ENCODE results near the gene COL26A1. TPM values are rescaled to one million over a fixed set of nuclear protein-coding genes. Genes with fewer than 3 reads are reported as not detected.

The COL26A1 gene
- total RNA-seq, 1 donor from 2014 or later: 66.2 TPM

- no peak for TF ChIP-seq CTCF (IDR thresholded peaks at IDR 0.05; ENCODE audit: partially characterized antibody, unreplicated experiment)
- no peak overlapping the region for H3K27ac Mint-ChIP-seq (ENCODE audit: unreplicated experiment)
- H3K4me1 Mint-ChIP-seq (ENCODE audit: low read depth, unreplicated experiment): no peaks in the 10 kb centered on the region
- H3K36me3 Mint-ChIP-seq (ENCODE audit: unreplicated experiment): no peaks in the 10 kb centered on the region
- H3K4me3 Mint-ChIP-seq (ENCODE audit: unreplicated experiment): no peak overlapping the region
- peaks cover 6% of the 10 kb centered on the region for H3K27me3 Mint-ChIP-seq (ENCODE audit: unreplicated experiment)
- peaks cover 2% of the 10 kb centered on the region for H3K9me3 Mint-ChIP-seq (ENCODE audit: unreplicated experiment)
- no peak for DNase-seq
Observed at GRCh38 chr7:101598986-101599771, 236.5 kb downstream of the COL26A1 start.

- TF ChIP-seq CTCF (IDR thresholded peaks at IDR 0.05; ENCODE audit: partially characterized antibody, unreplicated experiment): no peak
- DNase-seq: no peak
- Mint-ChIP-seq H3K4me1 (ENCODE audit: low read depth, unreplicated experiment) (no peaks in the 10 kb centered on the region), H3K27me3 (ENCODE audit: unreplicated experiment) (peaks cover 4% of the 10 kb centered on the region), H3K27ac (ENCODE audit: unreplicated experiment) (no peak overlapping the region), H3K4me3 (ENCODE audit: unreplicated experiment) (no peak overlapping the region), H3K9me3 (ENCODE audit: unreplicated experiment) (peaks cover 4% of the 10 kb centered on the region), H3K36me3 (ENCODE audit: unreplicated experiment) (no peaks in the 10 kb centered on the region)
Observed at GRCh38 chr7:101599787-101600186, 237.1 kb downstream of the COL26A1 start.

- DNase-seq: no peak
- peaks cover 4% of the 10 kb centered on the region for H3K9me3 Mint-ChIP-seq (ENCODE audit: unreplicated experiment)
- H3K27me3 Mint-ChIP-seq (ENCODE audit: unreplicated experiment): peaks cover 7% of the 10 kb centered on the region
- H3K4me3 Mint-ChIP-seq (ENCODE audit: unreplicated experiment): no peak overlapping the region
- no peaks in the 10 kb centered on the region for H3K4me1 Mint-ChIP-seq (ENCODE audit: low read depth, unreplicated experiment)
- TF ChIP-seq CTCF (IDR thresholded peaks at IDR 0.05; ENCODE audit: partially characterized antibody, unreplicated experiment): no peak
- no peak overlapping the region for H3K27ac Mint-ChIP-seq (ENCODE audit: unreplicated experiment)
- no peaks in the 10 kb centered on the region for H3K36me3 Mint-ChIP-seq (ENCODE audit: unreplicated experiment)
Observed at GRCh38 chr7:101602082-101602481, 239.4 kb downstream of the COL26A1 start.

- Mint-ChIP-seq H3K27me3 (ENCODE audit: unreplicated experiment) (peaks cover 8% of the 10 kb centered on the region), H3K27ac (ENCODE audit: unreplicated experiment) (no peak overlapping the region), H3K9me3 (ENCODE audit: unreplicated experiment) (peaks cover 4% of the 10 kb centered on the region), H3K36me3 (ENCODE audit: unreplicated experiment) (no peaks in the 10 kb centered on the region), H3K4me1 (ENCODE audit: low read depth, unreplicated experiment) (no peaks in the 10 kb centered on the region), H3K4me3 (ENCODE audit: unreplicated experiment) (no peak overlapping the region)
- peak; percentile 84 for TF ChIP-seq CTCF (IDR thresholded peaks at IDR 0.05; ENCODE audit: partially characterized antibody, unreplicated experiment)
- peak; percentile 94 for DNase-seq
Observed at GRCh38 chr7:101602484-101603241, 240.0 kb downstream of the COL26A1 start.

Data from glutamatergic neuron (in vitro differentiated cells).